Endothelial cell of umbilical vein (primary cell): ENCODE data around the gene KIAA1549. TPM values are rescaled to one million over a fixed set of nuclear protein-coding genes. Genes with fewer than 3 reads are reported as not detected.

ENCODE experiments used
- BruUV-seq: library from RNA; stranded (reverse); fragments of 400-500 nt; replicated peaks from 2 replicates; lab custom pipeline; 2021; lab: Mats Ljungman, UMichigan
- CTCF ChIA-PET: fragments of 300-600, 350-600 bp; sonication (Branson Sonifier 250); formaldehyde crosslinking; loops from one replicate; lab custom pipeline; 2021; ENCODE audit warnings: antibody characterized with exemption, inconsistent platforms; lab: Charles Lee
- POLR2A ChIA-PET: fragments of 300-600, 350-600 bp; sonication (Branson Sonifier 250); formaldehyde crosslinking; loops from one replicate; lab custom pipeline; 2021; ENCODE audit warnings: antibody characterized with exemption, inconsistent platforms; lab: Charles Lee
- DNase-seq: peaks from one replicate; pipeline ENCODE4 v3.0.0-alpha.2; 2011; ENCODE audit warnings: low read depth, low spot score
- FAIRE-seq: peaks from 2 replicates; lab custom pipeline; 2011; peaks lifted over from hg19 to GRCh38; lab: Jason Lieb, UNC
- H2AFZ ChIP-seq: 2 replicates; pipeline ENCODE4 v1.6.0; 2012; ENCODE audit warnings: low read depth, low read length, control low read depth, inconsistent platforms
- H3K27ac ChIP-seq: 2 replicates; pipeline ENCODE4 v1.5.1; 2011; ENCODE audit warnings: low read depth, mild to moderate bottlenecking, control low read depth, low read length, moderate library complexity; ENCODE audit not compliant: insufficient read depth
- H3K27me3 ChIP-seq, 2 experiments: 2 replicates each; pipeline versions ENCODE4 v1.6.0 to v1.6.1; 2011; ENCODE audit warnings: low read length in 2 of 2, mixed read lengths in 1 of 2; ENCODE audit not compliant: control insufficient read depth in 2 of 2, insufficient read depth in 2 of 2
- H3K36me3 ChIP-seq, 2 experiments: 2 replicates in 1 of 2; 3 replicates in 1 of 2; pipeline ENCODE4 v1.5.1; 2011; ENCODE audit warnings: low read length in 2 of 2, mild to moderate bottlenecking in 1 of 2, moderate library complexity in 1 of 2; ENCODE audit not compliant: control insufficient read depth in 2 of 2, insufficient read depth in 2 of 2; ENCODE audit errors: extremely low read depth in 1 of 2
- H3K4me1 ChIP-seq: 3 replicates; pipeline ENCODE4 v1.5.1; 2011; ENCODE audit warnings: mild to moderate bottlenecking, low read length; ENCODE audit not compliant: control insufficient read depth, insufficient read depth; ENCODE audit errors: extremely low read depth
- H3K4me2 ChIP-seq: 2 replicates; pipeline ENCODE4 v1.6.1; 2011; ENCODE audit warnings: low read length, control low read depth, mixed read lengths; ENCODE audit not compliant: insufficient read depth
- H3K4me3 ChIP-seq, 3 experiments: fragments of 200-600 bp in 1 of 3; sonication (generic), shearing (Covaris generic) in 1 of 3; replicated peaks in 1 of 3; 2 replicates each; pipeline ENCODE4 v1.5.1; 2011 to 2016; ENCODE audit warnings: control low read depth in 3 of 3, low read length in 3 of 3, mild to moderate bottlenecking in 2 of 3, inconsistent platforms in 1 of 3, low read depth in 1 of 3, moderate library complexity in 1 of 3; ENCODE audit not compliant: insufficient read depth in 1 of 3
- H3K79me2 ChIP-seq: 2 replicates; pipeline ENCODE4 v1.6.0; 2012; ENCODE audit warnings: low read length, inconsistent platforms; ENCODE audit not compliant: control insufficient read depth, insufficient read depth
- H3K9ac ChIP-seq: replicated peaks from 2 replicates; pipeline ENCODE3; 2011; ENCODE audit warnings: low read length, control low read depth; ENCODE audit not compliant: insufficient read depth; ENCODE audit errors: extremely low read depth
- H3K9me1 ChIP-seq: replicated peaks from 3 replicates; pipeline ENCODE4 v1.6.0; 2011; ENCODE audit warnings: mild to moderate bottlenecking, low read length; ENCODE audit not compliant: control insufficient read depth, insufficient read depth; ENCODE audit errors: extremely low read depth
- H3K9me3 ChIP-seq: replicated peaks from 2 replicates; pipeline ENCODE4 v1.5.1; 2012; ENCODE audit warnings: low read length, inconsistent platforms; ENCODE audit not compliant: control insufficient read depth, insufficient read depth
- H4K20me1 ChIP-seq: replicated peaks from 2 replicates; pipeline ENCODE3; 2011; ENCODE audit warnings: mild to moderate bottlenecking, low read length; ENCODE audit not compliant: control insufficient read depth, insufficient read depth; ENCODE audit errors: extremely low read depth
- CTCF ChIP-seq, 2 donors: IDR thresholded peaks; 1 replicate in 1 of 2; 2 replicates in 1 of 2; pipeline ENCODE4 v1.5.1; 2011; ENCODE audit warnings: low read length in 2 of 2, mild to moderate bottlenecking in 2 of 2, moderate library complexity in 2 of 2, control low read depth in 1 of 2, inconsistent platforms in 1 of 2, low read depth in 1 of 2; ENCODE audit not compliant: insufficient read depth in 1 of 2; ENCODE audit errors: extremely low read depth in 1 of 2
- FOS ChIP-seq: IDR thresholded peaks from 2 replicates; pipeline ENCODE4 v1.6.1; 2011; ENCODE audit warnings: mild to moderate bottlenecking, low read length, moderate library complexity, borderline replicate concordance; ENCODE audit not compliant: insufficient read depth
- GATA2 ChIP-seq: IDR thresholded peaks from 2 replicates; pipeline ENCODE4 v1.7.0; 2011; ENCODE audit warnings: low read depth, mild to moderate bottlenecking, moderate library complexity, mixed read lengths, low read length; ENCODE audit not compliant: insufficient read length, insufficient read depth
- JUN ChIP-seq: IDR thresholded peaks from 2 replicates; pipeline ENCODE4 v1.6.1; 2011; ENCODE audit warnings: borderline replicate concordance, low read depth; ENCODE audit not compliant: insufficient read length, insufficient read depth
- POLR2AphosphoS5 ChIP-seq: IDR thresholded peaks from 2 replicates; pipeline ENCODE4 v1.6.1; 2012; ENCODE audit warnings: low read depth, mild to moderate bottlenecking, control low read depth, low read length, moderate library complexity; ENCODE audit not compliant: insufficient read depth
- dilution Hi-C: fragments of 300-500 bp; cut with MboI; formaldehyde crosslinking; loops from one replicate; pipeline ENCODE4 v1.15.0; 2019; ENCODE audit warnings: low sequenced_read_pairs; ENCODE audit not compliant: extremely low pct_ligation_motif_present
- intact Hi-C: fragments of 100-400 bp; cut with micrococcal nuclease; formaldehyde crosslinking; loops from one replicate; pipeline ENCODE4 v1.10.0; 2022
- polyA plus RNA-seq, 4 experiments: library from polyadenylated mRNA; depleted of rRNA in 3 of 4; stranded (reverse) in 3 of 4; unstranded in 1 of 4; fragments of >200 nt; gene quantifications; 2 replicates each; pipeline versions ENCODE4 v1.2.1 to v1.2.3, GENCODE V29; 2011 to 2012; ENCODE audit warnings: missing spikeins in 1 of 4
- total RNA-seq: library from RNA; stranded (reverse); gene quantifications from 2 replicates; pipeline ENCODE4 v1.2.3, GENCODE V29; 2021

KIAA1549 gene
- total and polyA plus RNA-seq, 2 donors (not counting 3 experiments of a cell fraction or from before 2014, with no cell fraction given), result 4.6 to 10.9 TPM

- Histone ChIP-seq H2AFZ (no peak overlapping the region), H3K9ac (no peak overlapping the region), H3K4me2 (no peak overlapping the region)
Measured at GRCh38 chr7:138889582-138890498, 91.3 kb downstream of the KIAA1549 start.

More at GRCh38 chr7:138889582-138890498, 91.3 kb downstream of the KIAA1549 start:
- no peaks in the 10 kb centered on the region for H3K27me3 ChIP-seq
- dilution Hi-C loops (no loop called here), intact Hi-C loops (loop anchor here (1.0 to 5.0 kb wide), 3 partner anchors 147 to 342 kb away; partner anchors contain the start of genes UBN2 and ZC3HAV1L)
- no peak overlapping the region for H3K27ac ChIP-seq
- TF ChIP-seq FOS (no peak), GATA2 (no peak), JUN (peak; percentile 12), POLR2AphosphoS5 (no peak), CTCF (IDR thresholded peaks at IDR 0.05; ENCODE audit: extremely low read depth in 1 of 2, insufficient read depth in 1 of 2, low read depth in 1 of 2, low read length in 2 of 2) (no peak)
- no peak overlapping the region for H3K4me3 ChIP-seq
- H4K20me1 ChIP-seq, result no peaks in the 10 kb centered on the region
- H3K9me3 ChIP-seq, result no peaks in the 10 kb centered on the region
- BruUV-seq, result no TSS peak
- H3K4me1 ChIP-seq, result no peaks in the 10 kb centered on the region
- POLR2A ChIA-PET, result no interaction called here
- H3K36me3 ChIP-seq, result no peaks in the 10 kb centered on the region
- FAIRE-seq (no peak), DNase-seq (no peak)
- CTCF ChIA-PET, result no interaction called here
- H3K79me2 ChIP-seq, result no peaks in the 10 kb centered on the region
- no peaks in the 10 kb centered on the region for H3K9me1 ChIP-seq
